CD4-positive, alpha-beta T cell (primary cell): Measurements from ENCODE around the gene PNPO. TPM values are rescaled to one million over a fixed set of nuclear protein-coding genes. Genes with fewer than 3 reads are reported as not detected.

Experiments used
- ATAC-seq: fragments of 200-7000 bp; cut with Tn5 transposase; one replicate; pipeline ENCODE4 v1.10.0; 2022; ENCODE audit warnings: mild to moderate bottlenecking; ENCODE audit not compliant: poor library complexity
- CTCF ChIA-PET: fragments of 350-600 bp; sonication (Branson Sonifier 250); formaldehyde crosslinking; loops from one replicate; lab custom pipeline; 2021; ENCODE audit warnings: antibody characterized with exemption, inconsistent platforms; lab: Charles Lee
- POLR2A ChIA-PET: fragments of 350-600 bp; sonication (Branson Sonifier 250); formaldehyde crosslinking; loops from one replicate; lab custom pipeline; 2021; ENCODE audit warnings: antibody characterized with exemption, inconsistent platforms; lab: Charles Lee
- DNase-seq, 14 experiments: peaks; one replicate each; pipeline ENCODE4 v3.0.0-alpha.2; 2013 to 2020; ENCODE audit warnings: mixed read lengths in 2 of 14
- H3K27ac ChIP-seq, 2 donors: one replicate each; pipeline versions ENCODE4 v1.5.1 to v1.7.0; 2013; ENCODE audit warnings: low read length in 2 of 2, low read depth in 1 of 2, mild to moderate bottlenecking in 1 of 2
- H3K27me3 ChIP-seq, 2 experiments: 1 replicate in 1 of 2; 2 replicates in 1 of 2; pipeline versions ENCODE4 v1.6.1 to v1.7.0; 2013; ENCODE audit warnings: low read length in 2 of 2, control low read depth in 1 of 2, mild to moderate bottlenecking in 1 of 2, moderate library complexity in 1 of 2; ENCODE audit not compliant: insufficient read depth in 2 of 2, control insufficient read depth in 1 of 2
- H3K36me3 ChIP-seq: one replicate; pipeline ENCODE4 v1.6.1; 2013; ENCODE audit warnings: low read length, control low read depth; ENCODE audit not compliant: insufficient read depth
- H3K4me1 ChIP-seq: one replicate; pipeline ENCODE4 v1.6.1; 2013; ENCODE audit warnings: low read length, control low read depth; ENCODE audit not compliant: insufficient read depth
- H3K4me3 ChIP-seq: one replicate; pipeline ENCODE4 v1.5.1; 2013; ENCODE audit warnings: mild to moderate bottlenecking, low read length, moderate library complexity
- H3K9me3 ChIP-seq, 2 experiments: 1 replicate in 1 of 2; 2 replicates in 1 of 2; pipeline versions ENCODE4 v1.6.1 to v1.7.0; 2013; ENCODE audit warnings: low read length in 2 of 2, mild to moderate bottlenecking in 2 of 2, control low read depth in 1 of 2, moderate library complexity in 1 of 2; ENCODE audit not compliant: control insufficient read depth in 1 of 2, insufficient read depth in 1 of 2
- H3K27ac Mint-ChIP-seq: one replicate; pipeline ENCODE4 v1.8.0; 2020; ENCODE audit warnings: mixed read lengths
- H3K27me3 Mint-ChIP-seq: one replicate; pipeline ENCODE4 v1.8.0; 2021; ENCODE audit warnings: mixed read lengths
- H3K36me3 Mint-ChIP-seq: one replicate; pipeline ENCODE4 v1.8.0; 2021; ENCODE audit warnings: low read depth, mixed read lengths
- H3K4me1 Mint-ChIP-seq: one replicate; pipeline ENCODE4 v1.8.0; 2021; ENCODE audit warnings: low read depth, mixed read lengths
- H3K4me3 Mint-ChIP-seq: one replicate; pipeline ENCODE4 v1.8.0; 2020; ENCODE audit warnings: mild to moderate bottlenecking, mixed read lengths
- H3K9me3 Mint-ChIP-seq: one replicate; pipeline ENCODE4 v1.8.0; 2020; ENCODE audit warnings: mixed read lengths
- CTCF ChIP-seq: fragments of 200-600 bp; IDR thresholded peaks from one replicate; pipeline ENCODE4 v1.8.0; 2022; ENCODE audit warnings: antibody characterized with exemption, mild to moderate bottlenecking
- intact Hi-C, 2 experiments: fragments of 100-400 bp; cut with DNase I in 1 of 2; cut with micrococcal nuclease in 1 of 2; formaldehyde crosslinking; loops; one replicate each; pipeline versions ENCODE4 v1.15.1 to v1.9.0; 2023 to 2025; cut with DNase I, micrococcal nuclease
- total RNA-seq, 174 experiments: library from RNA in 2 of 174; stranded (reverse) in 2 of 174; gene quantifications; one replicate each; pipeline ENCODE4 v1.2.3 and lab custom pipeline; 2021 to 2026

Gene PNPO
- total RNA-seq, 2 experiments from 2014 or later, result 2.2 to 2.4 TPM

GRCh38 chr17:47905221-47905733 is 36.1 kb upstream of the PNPO start:
- ChIA-PET POLR2A (interaction anchor here (0.7 to 2.0 kb wide), 3 partner anchors 10 to 59 kb away, joined by 3 to 14 read pairs (median 3); partner anchors contain the start of genes PNPO and SP2), CTCF (interaction anchor here (1.3 kb wide), 1 partner anchor 66 kb away, joined by 3 read pairs; the partner anchor contains the start of gene CDK5RAP3)
- Histone ChIP-seq H3K27me3 (no peaks in the 10 kb centered on the region), H3K4me1 (peaks cover 15% of the 10 kb centered on the region), H3K4me3 (no peak overlapping the region), H3K9me3 (no peaks in the 10 kb centered on the region), H3K36me3 (peaks cover 34% of the 10 kb centered on the region), H3K27ac (no peak overlapping the region)
- Mint-ChIP-seq H3K36me3 (peaks cover 57% of the 10 kb centered on the region), H3K4me1 (peaks cover 59% of the 10 kb centered on the region), H3K4me3 (no peak overlapping the region), H3K9me3 (no peaks in the 10 kb centered on the region), H3K27ac (no peak overlapping the region), H3K27me3 (no peaks in the 10 kb centered on the region)
- no peak for TF ChIP-seq CTCF
- ATAC-seq (no peak), DNase-seq (no peak)
- intact Hi-C loops, result no loop called here

GRCh38 chr17:47906443-47906842 is 34.9 kb upstream of the PNPO start:
- Mint-ChIP-seq H3K36me3 (peaks cover 47% of the 10 kb centered on the region), H3K4me1 (peaks cover 59% of the 10 kb centered on the region), H3K9me3 (no peaks in the 10 kb centered on the region), H3K4me3 (no peak overlapping the region), H3K27me3 (no peaks in the 10 kb centered on the region), H3K27ac (no peak overlapping the region)
- H3K27me3 ChIP-seq, result no peaks in the 10 kb centered on the region
- peaks cover 13% of the 10 kb centered on the region for H3K4me1 ChIP-seq
- H3K27ac ChIP-seq, result no peak overlapping the region
- H3K9me3 ChIP-seq, result no peaks in the 10 kb centered on the region
- TF ChIP-seq CTCF, result no peak
- H3K4me3 ChIP-seq, result no peak overlapping the region
- intact Hi-C loops, result no loop called here
- ChIA-PET POLR2A (interaction anchor here (0.6 kb wide), 1 partner anchor 13 kb away, joined by 3 read pairs; no protein-coding TSS in a partner anchor), CTCF (no interaction called here)
- DNase-seq (no peak), ATAC-seq (no peak)
- peaks cover 27% of the 10 kb centered on the region for H3K36me3 ChIP-seq

GRCh38 chr17:47907932-47908562 is 33.3 kb upstream of the PNPO start:
- DNase-seq (no peak), ATAC-seq (no peak)
- H3K4me1 ChIP-seq, result peaks cover 11% of the 10 kb centered on the region
- no peak for TF ChIP-seq CTCF
- intact Hi-C loops, result no loop called here
- H3K4me3 ChIP-seq, result no peak overlapping the region
- H3K4me3 Mint-ChIP-seq, result no peak overlapping the region
- H3K27ac Mint-ChIP-seq, result no peak overlapping the region
- POLR2A ChIA-PET, result interaction anchor here (0.6 to 0.7 kb wide), 3 partner anchors 11 to 140 kb away, joined by 3 to 4 read pairs (median 3); partner anchors contain the start of gene NFE2L1
- H3K36me3 Mint-ChIP-seq, result peaks cover 39% of the 10 kb centered on the region
- H3K36me3 ChIP-seq, result peaks cover 17% of the 10 kb centered on the region
- CTCF ChIA-PET, result interaction anchor here (0.5 kb wide), 1 partner anchor 147 kb away, joined by 3 read pairs; no protein-coding TSS in a partner anchor
- H3K27me3 Mint-ChIP-seq, result no peaks in the 10 kb centered on the region
- H3K9me3 Mint-ChIP-seq, result no peaks in the 10 kb centered on the region
- peaks cover 49% of the 10 kb centered on the region for H3K4me1 Mint-ChIP-seq
- H3K9me3 ChIP-seq, result no peaks in the 10 kb centered on the region
- H3K27me3 ChIP-seq, result no peaks in the 10 kb centered on the region
- H3K27ac ChIP-seq, result no peak overlapping the region
